HepG2 (cell line): ENCODE measurements around the gene SH3D21. TPM values are rescaled to one million over a fixed set of nuclear protein-coding genes. Genes with fewer than 3 reads are reported as not detected.

ENCODE experiments used
- ATF6 ChIP-seq: sonication (generic); formaldehyde crosslinking; conservative IDR thresholded peaks from 2 replicates; pipeline ENCODE4 v1.4.0; 2020; ENCODE audit warnings: missing genetic modification reagents
- HOMEZ ChIP-seq: IDR thresholded peaks from 2 replicates; pipeline ENCODE4 v1.6.1; 2016; ENCODE audit warnings: low read depth
- KDM5B ChIP-seq: sonication (generic); formaldehyde crosslinking; IDR thresholded peaks from 2 replicates; pipeline ENCODE4 v1.4.0; 2020; ENCODE audit warnings: missing genetic modification reagents, mild to moderate bottlenecking, borderline replicate concordance
- MTF1 ChIP-seq: sonication (generic); formaldehyde crosslinking; IDR thresholded peaks from 2 replicates; pipeline ENCODE4 v1.5.0; 2020; ENCODE audit warnings: missing genetic modification reagents
- SOX13 ChIP-seq, 3 experiments: fragments of 450-650 bp in 1 of 3; sonication (generic) in 1 of 3; formaldehyde crosslinking in 1 of 3; IDR thresholded peaks in 2 of 3; conservative IDR thresholded peaks in 1 of 3; 2 replicates each; pipeline versions ENCODE4 v1.5.0 to v1.6.1; 2016 to 2020; ENCODE audit warnings: antibody characterized with exemption in 1 of 3, mild to moderate bottlenecking in 1 of 3, missing compliant biosample characterization in 1 of 3, missing genetic modification reagents in 1 of 3, moderate library complexity in 1 of 3
- TBP ChIP-seq: sonication (generic); formaldehyde crosslinking; IDR thresholded peaks from 2 replicates; pipeline ENCODE4 v1.5.0; 2020; ENCODE audit warnings: missing genetic modification reagents
- TFDP2 ChIP-seq: sonication (generic); formaldehyde crosslinking; IDR thresholded peaks from 2 replicates; pipeline ENCODE4 v1.4.0; 2020; ENCODE audit warnings: missing genetic modification reagents
- ZBTB2 ChIP-seq: sonication (generic); formaldehyde crosslinking; IDR thresholded peaks from 2 replicates; pipeline ENCODE4 v1.8.0; 2022; ENCODE audit warnings: low read depth, missing genetic modification reagents
- ZNF180 ChIP-seq: sonication (generic); formaldehyde crosslinking; IDR thresholded peaks from 2 replicates; pipeline ENCODE4 v1.4.0; 2020; ENCODE audit warnings: low read depth, missing genetic modification reagents, borderline replicate concordance
- ZNF33B ChIP-seq: sonication (generic); formaldehyde crosslinking; IDR thresholded peaks from 2 replicates; pipeline ENCODE4 v1.5.1; 2020; ENCODE audit warnings: mild to moderate bottlenecking, missing genetic modification reagents
- ZNF569 ChIP-seq: sonication (generic); formaldehyde crosslinking; IDR thresholded peaks from 2 replicates; pipeline ENCODE4 v1.5.0; 2020; ENCODE audit warnings: mild to moderate bottlenecking, missing genetic modification reagents, moderate library complexity, borderline replicate concordance
- ZNF768 ChIP-seq: sonication (generic); formaldehyde crosslinking; IDR thresholded peaks from 2 replicates; pipeline ENCODE4 v1.4.0; 2020; ENCODE audit warnings: missing genetic modification reagents
- ZNF792 ChIP-seq: IDR thresholded peaks from 2 replicates; pipeline ENCODE4 v1.6.1; 2016
- polyA plus RNA-seq, 8 experiments: library from polyadenylated mRNA; depleted of rRNA in 3 of 8; stranded (reverse) in 7 of 8; unstranded in 1 of 8; fragments of >200 nt; fragmentation: Illumina TruSeq in 4 of 8; extraction: Trizol in 4 of 8; gene quantifications; 2 replicates each; pipeline versions ENCODE4 v1.2.1 to v1.2.3, GENCODE V29; 2011 to 2016; ENCODE audit warnings: low read depth in 4 of 8, missing spikeins in 1 of 8, mixed read lengths in 1 of 8; ENCODE audit not compliant: insufficient read depth in 1 of 8
- total RNA-seq, 5 experiments: library from RNA; depleted of rRNA; stranded (reverse); fragments of >200 nt; fragmentation: Illumina TruSeq; extraction: Trizol; gene quantifications; 2 replicates each; pipeline ENCODE4 v1.2.3, GENCODE V29; 2016; ENCODE audit warnings: low read depth in 1 of 5
- TF ChIP-seq, protein P1 (sequence below): sonication (generic); formaldehyde crosslinking; IDR thresholded peaks from 2 replicates; pipeline ENCODE4 v1.5.1; 2020; ENCODE audit warnings: missing genetic modification reagents, mild to moderate bottlenecking, borderline replicate concordance
- TF ChIP-seq, protein P2 (sequence below): IDR thresholded peaks from 2 replicates; pipeline ENCODE4 v1.6.1; 2016; ENCODE audit warnings: missing compliant biosample characterization, missing genetic modification reagents, borderline replicate concordance
- TF ChIP-seq, protein P3 (sequence below): sonication (generic); formaldehyde crosslinking; IDR thresholded peaks from 2 replicates; pipeline ENCODE4 v1.8.1; 2023; ENCODE audit warnings: mild to moderate bottlenecking, missing genetic modification reagents, borderline replicate concordance

The SH3D21 gene
- total and polyA plus RNA-seq, 2 of the 13 experiments (the other 11 are each of a cell fraction or from before 2014, with no cell fraction given), result 5.1 to 8.6 TPM

DNA sequence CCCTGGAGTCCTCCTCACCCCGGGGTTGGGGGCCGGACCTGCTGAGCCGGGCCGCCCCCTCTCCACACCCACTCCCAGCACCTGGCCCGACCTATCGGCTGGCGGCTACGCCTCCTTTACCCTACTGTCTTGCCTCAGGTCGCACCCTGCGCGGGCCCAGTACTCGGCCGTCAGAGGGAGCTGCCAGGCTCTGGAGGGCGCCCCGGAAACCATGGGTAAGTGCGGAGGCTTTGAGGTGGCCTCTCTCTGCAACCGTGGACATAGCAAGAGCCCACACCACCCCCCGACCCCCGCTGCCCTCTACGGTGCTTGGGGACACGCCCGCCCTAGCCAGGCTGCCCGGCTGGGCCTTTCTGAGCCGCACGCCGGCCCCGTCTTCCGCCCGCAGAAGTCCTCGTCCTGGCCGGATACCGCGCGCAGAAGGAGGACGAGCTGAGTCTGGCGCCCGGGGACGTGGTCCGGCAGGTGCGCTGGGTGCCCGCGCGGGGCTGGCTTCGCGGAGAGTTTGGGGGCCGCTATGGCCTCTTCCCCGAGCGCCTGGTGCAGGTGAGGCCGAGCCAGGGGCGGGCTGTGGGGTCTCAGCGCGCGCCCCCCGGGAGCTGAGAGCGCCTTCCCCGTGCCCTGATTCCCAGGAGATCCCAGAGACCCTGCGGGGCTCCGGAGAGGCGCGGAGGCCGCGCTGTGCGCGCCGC lies at the start of gene SH3D21 (continued):
- TF ChIP-seq, protein P1, sequence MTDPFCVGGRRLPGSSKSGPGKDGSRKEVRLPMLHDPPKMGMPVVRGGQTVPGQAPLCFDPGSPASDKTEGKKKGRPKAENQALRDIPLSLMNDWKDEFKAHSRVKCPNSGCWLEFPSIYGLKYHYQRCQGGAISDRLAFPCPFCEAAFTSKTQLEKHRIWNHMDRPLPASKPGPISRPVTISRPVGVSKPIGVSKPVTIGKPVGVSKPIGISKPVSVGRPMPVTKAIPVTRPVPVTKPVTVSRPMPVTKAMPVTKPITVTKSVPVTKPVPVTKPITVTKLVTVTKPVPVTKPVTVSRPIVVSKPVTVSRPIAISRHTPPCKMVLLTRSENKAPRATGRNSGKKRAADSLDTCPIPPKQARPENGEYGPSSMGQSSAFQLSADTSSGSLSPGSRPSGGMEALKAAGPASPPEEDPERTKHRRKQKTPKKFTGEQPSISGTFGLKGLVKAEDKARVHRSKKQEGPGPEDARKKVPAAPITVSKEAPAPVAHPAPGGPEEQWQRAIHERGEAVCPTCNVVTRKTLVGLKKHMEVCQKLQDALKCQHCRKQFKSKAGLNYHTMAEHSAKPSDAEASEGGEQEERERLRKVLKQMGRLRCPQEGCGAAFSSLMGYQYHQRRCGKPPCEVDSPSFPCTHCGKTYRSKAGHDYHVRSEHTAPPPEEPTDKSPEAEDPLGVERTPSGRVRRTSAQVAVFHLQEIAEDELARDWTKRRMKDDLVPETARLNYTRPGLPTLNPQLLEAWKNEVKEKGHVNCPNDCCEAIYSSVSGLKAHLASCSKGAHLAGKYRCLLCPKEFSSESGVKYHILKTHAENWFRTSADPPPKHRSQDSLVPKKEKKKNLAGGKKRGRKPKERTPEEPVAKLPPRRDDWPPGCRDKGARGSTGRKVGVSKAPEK, result no peak
- TF ChIP-seq SOX13 (IDR thresholded peaks at IDR 0.05), result no peak
- peak in 1 of 2 experiments; percentile 3; a peak in 1 of 4 replicates for TF ChIP-seq SOX13 (CRISPR knock-in tag; conservative IDR thresholded peaks at IDR 0.05 in 1 of 2, IDR thresholded peaks at IDR 0.05 in 1 of 2)
- TF ChIP-seq MTF1, result no peak
- no peak for TF ChIP-seq KDM5B (CRISPR knock-in tag)
- TF ChIP-seq ZNF569 (CRISPR knock-in tag), result no peak
- TF ChIP-seq ZNF180 (CRISPR knock-in tag), result no peak
- TF ChIP-seq HOMEZ (CRISPR knock-in tag), result no peak
- TF ChIP-seq, protein P2, sequence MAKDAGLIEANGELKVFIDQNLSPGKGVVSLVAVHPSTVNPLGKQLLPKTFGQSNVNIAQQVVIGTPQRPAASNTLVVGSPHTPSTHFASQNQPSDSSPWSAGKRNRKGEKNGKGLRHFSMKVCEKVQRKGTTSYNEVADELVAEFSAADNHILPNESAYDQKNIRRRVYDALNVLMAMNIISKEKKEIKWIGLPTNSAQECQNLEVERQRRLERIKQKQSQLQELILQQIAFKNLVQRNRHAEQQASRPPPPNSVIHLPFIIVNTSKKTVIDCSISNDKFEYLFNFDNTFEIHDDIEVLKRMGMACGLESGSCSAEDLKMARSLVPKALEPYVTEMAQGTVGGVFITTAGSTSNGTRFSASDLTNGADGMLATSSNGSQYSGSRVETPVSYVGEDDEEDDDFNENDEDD (CRISPR knock-in tag), result no peak
- TF ChIP-seq ATF6 (CRISPR knock-in tag), result no peak
- TF ChIP-seq ZNF792 (CRISPR knock-in tag), result no peak
- TF ChIP-seq ZBTB2, result 0 out of 2 replicates have a peak, but pooled peaks have one; percentile 11
- no peak; the same call in 1 of the 2 replicates for TF ChIP-seq ZNF768 (CRISPR knock-in tag)
- peak; percentile 76 for TF ChIP-seq ZNF33B (CRISPR knock-in tag)
- TF ChIP-seq TBP, result peak; percentile 43; the same call in 1 of the 2 replicates
- TF ChIP-seq, protein P3, sequence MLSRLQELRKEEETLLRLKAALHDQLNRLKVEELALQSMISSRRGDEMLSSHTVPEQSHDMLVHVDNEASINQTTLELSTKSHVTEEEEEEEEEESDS, result no peak
- no peak; the same call in 1 of the 2 replicates for TF ChIP-seq TFDP2 (CRISPR knock-in tag)
